ENCODE data around the gene AGFG1. TPM values are rescaled to one million over a fixed set of nuclear protein-coding genes. Genes with fewer than 3 reads are reported as not detected.

The AGFG1 gene
- total and polyA plus RNA-seq, 5 donors, result 21.5 to 65.3 (median 50.3) TPM

DNA sequence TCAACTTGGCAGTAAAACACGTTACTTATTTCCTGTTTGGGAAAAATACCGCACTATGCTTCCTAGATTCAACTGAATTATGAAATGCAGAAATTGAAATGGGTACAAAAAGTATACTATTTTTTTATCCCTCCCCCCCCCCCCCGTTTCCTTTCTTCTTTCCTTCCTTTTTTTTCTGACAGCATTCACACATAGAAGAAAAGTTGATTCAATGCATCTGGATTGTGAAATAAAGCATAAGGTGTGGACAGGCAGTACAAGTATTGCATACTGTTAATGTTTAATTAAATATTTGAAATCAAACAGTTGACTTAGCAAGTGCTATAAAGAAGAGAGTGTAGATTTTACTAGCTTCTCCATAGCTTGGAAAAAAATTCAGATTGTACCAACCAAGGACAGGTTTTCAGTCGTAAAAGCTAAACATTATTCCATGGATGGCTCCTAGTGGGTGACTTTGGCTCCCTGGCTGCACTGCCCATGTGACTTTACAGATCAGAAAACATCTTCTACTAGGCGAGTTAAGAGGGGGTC lies 21.6 kb upstream of the AGFG1 start:
- Histone ChIP-seq H3K27ac (ENCODE audit: low read length) (no peak overlapping the region), H3K4me3 (ENCODE audit: low read length) (no peak overlapping the region), H3K27me3 (ENCODE audit: control insufficient read depth, insufficient read depth) (no peaks in the 10 kb centered on the region), H3K9me3 (ENCODE audit: control insufficient read depth, low read length) (no peaks in the 10 kb centered on the region), H3K4me1 (ENCODE audit: control insufficient read depth, insufficient read depth, low read length) (peaks cover 1% of the 10 kb centered on the region)
- no peak for DNase-seq
- ATAC-seq, result no peak
- 35% methylated on average over 5 of the region's 5 CpGs for WGBS
- intact Hi-C loops (cut with DNase I), result no loop called here

DNA sequence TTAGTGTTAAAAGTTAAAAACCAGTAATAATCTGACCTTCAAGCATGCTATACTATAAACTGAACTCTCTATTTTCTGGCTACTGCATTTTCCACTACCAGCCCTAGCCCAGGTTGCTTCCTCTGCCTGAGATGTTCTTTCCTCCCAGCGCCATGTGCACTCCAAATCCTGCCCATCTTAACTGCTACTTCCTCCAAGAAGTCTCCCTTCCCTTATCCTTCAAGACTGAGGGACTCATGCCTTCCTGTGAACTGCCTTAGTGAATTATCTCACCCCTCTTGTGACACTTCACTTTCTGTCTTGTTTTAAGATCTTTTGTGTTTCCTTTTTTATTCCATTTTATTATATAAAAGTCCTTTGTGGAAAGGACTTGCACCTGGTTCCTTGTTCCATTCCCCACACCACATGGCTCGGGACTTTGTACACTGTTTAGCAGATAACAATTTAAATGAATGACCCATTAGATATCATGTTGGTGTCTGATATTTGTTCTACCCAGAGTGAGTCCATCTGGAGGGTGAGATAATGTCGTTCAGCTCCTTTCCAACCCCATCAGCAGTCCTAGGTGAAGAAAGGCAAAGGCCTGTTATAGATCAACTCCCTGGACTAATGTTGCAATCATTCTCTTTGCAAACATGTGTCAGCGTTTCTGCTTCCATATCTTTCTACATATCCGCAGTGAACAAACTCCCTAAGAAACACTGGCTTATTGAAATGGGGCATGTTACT lies 20.9 kb upstream of the AGFG1 start:
- ATAC-seq (peak; percentile 94 to 96), DNase-seq (no peak)
- 27% methylated on average over 5 of the region's 5 CpGs for WGBS
- H3K4me1 ChIP-seq (ENCODE audit: control insufficient read depth, insufficient read depth, low read length), result peaks cover 1% of the 10 kb centered on the region
- no peaks in the 10 kb centered on the region for H3K27me3 ChIP-seq (ENCODE audit: control insufficient read depth, insufficient read depth)
- H3K4me3 ChIP-seq (ENCODE audit: low read length), result no peak overlapping the region
- H3K27ac ChIP-seq (ENCODE audit: low read length), result peak overlapping the region; percentile 16
- intact Hi-C loops (cut with DNase I), result no loop called here
- no peaks in the 10 kb centered on the region for H3K9me3 ChIP-seq (ENCODE audit: control insufficient read depth, low read length)

GRCh38 chr2:227451655-227451992 lies 20.3 kb upstream of the AGFG1 start:
- no peak overlapping the region for H3K4me3 ChIP-seq (ENCODE audit: low read length)
- intact Hi-C loops (cut with DNase I), result no loop called here
- peaks cover 1% of the 10 kb centered on the region for H3K4me1 ChIP-seq (ENCODE audit: control insufficient read depth, insufficient read depth, low read length)
- no peak overlapping the region for H3K27ac ChIP-seq (ENCODE audit: low read length)
- H3K27me3 ChIP-seq (ENCODE audit: control insufficient read depth, insufficient read depth), result no peaks in the 10 kb centered on the region
- no peak for DNase-seq
- H3K9me3 ChIP-seq (ENCODE audit: control insufficient read depth, low read length), result no peaks in the 10 kb centered on the region
- ATAC-seq, result peak; percentile 7 to 29

DNA sequence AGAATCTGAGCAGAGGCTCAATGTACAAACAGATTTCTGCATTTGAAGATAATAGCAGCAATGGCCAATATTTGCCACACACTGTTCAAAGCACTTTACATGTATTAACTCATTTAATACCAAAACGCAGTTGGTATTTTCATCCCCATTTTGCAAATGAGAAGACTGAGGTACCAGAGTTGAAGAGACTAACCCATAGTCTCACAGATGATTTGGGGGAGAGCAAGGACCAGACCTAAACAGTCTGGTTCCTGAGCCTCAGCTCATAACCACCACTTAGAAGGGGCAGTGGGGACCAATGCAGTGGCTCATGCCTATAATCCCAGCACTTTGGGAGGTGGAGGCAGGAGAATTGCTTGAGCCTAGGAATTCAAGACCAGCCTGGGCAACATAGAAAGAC lies 18.1 kb upstream of the AGFG1 start:
- H3K4me1 ChIP-seq (ENCODE audit: control insufficient read depth, insufficient read depth, low read length), result peaks cover 1% of the 10 kb centered on the region
- ATAC-seq (no peak), DNase-seq (no peak)
- no peak overlapping the region for H3K4me3 ChIP-seq (ENCODE audit: low read length)
- intact Hi-C loops (cut with DNase I), result no loop called here
- no peaks in the 10 kb centered on the region for H3K27me3 ChIP-seq (ENCODE audit: control insufficient read depth, insufficient read depth)
- no peaks in the 10 kb centered on the region for H3K9me3 ChIP-seq (ENCODE audit: control insufficient read depth, low read length)
- H3K27ac ChIP-seq (ENCODE audit: low read length), result no peak overlapping the region
- WGBS, result 95% methylated on average over 1 of the region's 1 CpG

DNA sequence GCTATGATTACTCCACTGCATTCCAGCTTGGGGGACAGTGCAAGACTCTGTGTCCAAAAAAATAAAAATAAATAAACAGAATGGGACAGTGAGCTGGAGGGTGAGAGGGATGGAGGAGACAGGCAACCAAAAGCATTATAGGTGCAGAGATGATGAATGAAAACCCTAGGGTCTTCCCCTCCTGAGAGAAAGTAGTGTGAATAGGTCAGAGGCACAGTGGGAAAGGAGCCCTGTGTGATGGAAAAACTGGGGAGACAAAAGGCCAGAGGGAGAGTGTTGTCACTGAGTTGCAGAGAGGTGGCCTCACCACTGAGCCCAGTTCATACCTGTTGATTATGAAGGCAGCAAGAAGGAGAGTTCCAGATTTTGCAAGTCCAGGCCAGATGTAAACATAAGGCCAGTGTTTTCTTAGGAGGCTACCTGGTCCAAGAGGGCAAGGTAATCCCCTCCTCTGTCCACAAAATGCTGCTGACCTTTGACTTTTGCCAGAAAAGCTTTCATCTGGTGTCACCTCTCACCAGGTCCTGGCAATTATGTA lies 17.6 kb upstream of the AGFG1 start:
- no peak overlapping the region for H3K27ac ChIP-seq (ENCODE audit: low read length)
- H3K27me3 ChIP-seq (ENCODE audit: control insufficient read depth, insufficient read depth), result no peaks in the 10 kb centered on the region
- ATAC-seq (no peak), DNase-seq (no peak)
- intact Hi-C loops (cut with DNase I), result no loop called here
- H3K9me3 ChIP-seq (ENCODE audit: control insufficient read depth, low read length), result no peaks in the 10 kb centered on the region
- H3K4me1 ChIP-seq (ENCODE audit: control insufficient read depth, insufficient read depth, low read length), result peaks cover 1% of the 10 kb centered on the region
- no peak overlapping the region for H3K4me3 ChIP-seq (ENCODE audit: low read length)

- H3K4me1 ChIP-seq (ENCODE audit: control insufficient read depth, insufficient read depth, low read length), result peaks cover 1% of the 10 kb centered on the region
- H3K27ac ChIP-seq (ENCODE audit: low read length), result no peak overlapping the region
- no peaks in the 10 kb centered on the region for H3K9me3 ChIP-seq (ENCODE audit: control insufficient read depth, low read length)
- no peak overlapping the region for H3K4me3 ChIP-seq (ENCODE audit: low read length)
- ATAC-seq (no peak), DNase-seq (no peak)
- H3K27me3 ChIP-seq (ENCODE audit: control insufficient read depth, insufficient read depth), result no peaks in the 10 kb centered on the region
- intact Hi-C loops (cut with DNase I), result no loop called here
- WGBS, result 48% methylated on average over 2 of the region's 2 CpGs
These were observed 16.8 kb upstream of the AGFG1 start for GRCh38 chr2:227455200-227455599.

DNA sequence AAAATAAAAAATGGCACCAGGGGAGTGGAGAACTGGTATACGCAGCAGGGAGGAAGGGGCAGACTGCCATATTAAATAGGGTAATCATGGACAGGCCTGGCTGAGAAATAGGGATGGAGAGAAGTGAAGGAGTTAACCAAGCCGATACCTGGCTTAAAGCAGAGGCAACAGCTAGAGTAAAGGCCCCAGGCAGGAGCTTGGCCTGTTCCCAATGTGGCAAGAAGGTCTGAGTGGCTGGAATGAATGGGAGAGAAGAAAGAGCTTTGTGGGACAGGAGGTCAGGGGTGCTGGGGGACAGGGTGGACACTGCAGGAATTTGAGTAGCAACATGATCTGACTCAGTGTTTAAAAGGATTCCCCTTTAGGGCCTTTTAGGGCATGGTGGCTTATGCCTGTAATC lies 15.9 kb upstream of the AGFG1 start:
- peaks cover 1% of the 10 kb centered on the region for H3K4me1 ChIP-seq (ENCODE audit: control insufficient read depth, insufficient read depth, low read length)
- no peaks in the 10 kb centered on the region for H3K27me3 ChIP-seq (ENCODE audit: control insufficient read depth, insufficient read depth)
- WGBS, result 92% methylated on average over 2 of the region's 2 CpGs
- DNase-seq (no peak), ATAC-seq (no peak)
- H3K27ac ChIP-seq (ENCODE audit: low read length), result no peak overlapping the region
- H3K9me3 ChIP-seq (ENCODE audit: control insufficient read depth, low read length), result no peaks in the 10 kb centered on the region
- intact Hi-C loops (cut with DNase I), result no loop called here
- H3K4me3 ChIP-seq (ENCODE audit: low read length), result no peak overlapping the region

GRCh38 chr2:227456772-227457171 lies 15.2 kb upstream of the AGFG1 start:
- DNase-seq (no peak), ATAC-seq (no peak)
- Histone ChIP-seq H3K27ac (ENCODE audit: low read length) (no peak overlapping the region), H3K9me3 (ENCODE audit: control insufficient read depth, low read length) (no peaks in the 10 kb centered on the region), H3K4me3 (ENCODE audit: low read length) (no peak overlapping the region), H3K4me1 (ENCODE audit: control insufficient read depth, insufficient read depth, low read length) (no peaks in the 10 kb centered on the region), H3K27me3 (ENCODE audit: control insufficient read depth, insufficient read depth) (no peaks in the 10 kb centered on the region)
- WGBS, result 66% methylated on average over 4 of the region's 4 CpGs
- intact Hi-C loops (cut with DNase I), result no loop called here

DNA sequence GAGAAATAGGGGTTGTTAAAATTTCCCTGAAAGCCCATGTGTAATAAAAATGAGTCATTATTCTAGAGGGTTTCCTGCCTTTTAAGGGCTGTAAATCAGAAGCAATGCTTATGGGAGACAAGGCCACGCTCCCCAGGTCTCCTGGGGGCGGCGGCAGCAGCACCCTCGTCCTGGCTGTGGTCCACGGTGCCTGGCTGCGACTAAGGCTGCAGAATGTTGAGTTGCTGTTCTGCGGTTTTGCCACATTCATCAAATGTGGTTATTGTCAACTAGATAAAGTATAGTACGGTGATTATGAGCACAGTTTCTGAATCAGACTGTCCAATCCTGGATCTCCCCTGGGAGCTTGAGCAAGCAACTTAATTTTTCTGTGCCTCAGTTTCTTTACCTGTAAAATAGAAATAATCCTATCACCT lies 11.9 kb upstream of the AGFG1 start:
- intact Hi-C loops (cut with DNase I), result no loop called here
- H3K9me3 ChIP-seq (ENCODE audit: control insufficient read depth, low read length), result no peaks in the 10 kb centered on the region
- no peaks in the 10 kb centered on the region for H3K4me1 ChIP-seq (ENCODE audit: control insufficient read depth, insufficient read depth, low read length)
- H3K27ac ChIP-seq (ENCODE audit: low read length), result no peak overlapping the region
- 55% methylated on average over 8 of the region's 8 CpGs for WGBS
- DNase-seq, result no peak
- no peak overlapping the region for H3K4me3 ChIP-seq (ENCODE audit: low read length)
- no peaks in the 10 kb centered on the region for H3K27me3 ChIP-seq (ENCODE audit: control insufficient read depth, insufficient read depth)
- ATAC-seq, result no peak

DNA sequence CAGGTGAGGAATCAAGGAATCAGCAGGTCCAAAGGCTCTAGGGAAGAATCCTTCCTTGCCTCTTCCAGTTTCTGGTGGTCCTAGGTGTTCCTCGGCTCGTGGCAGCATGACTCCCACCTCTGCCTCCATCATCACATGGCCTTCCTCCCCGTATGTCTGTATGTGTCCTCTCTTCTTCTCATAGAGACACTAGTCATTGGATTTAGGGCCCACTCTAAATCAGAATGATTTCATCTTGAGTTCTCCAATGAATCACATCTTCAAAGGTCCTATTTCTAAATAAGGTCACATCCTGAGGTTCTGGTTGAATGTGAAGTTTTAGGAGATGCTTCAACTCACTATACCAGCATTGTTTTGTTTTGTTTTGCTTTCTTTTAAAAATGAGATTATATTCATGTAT lies 11.1 kb upstream of the AGFG1 start:
- Histone ChIP-seq H3K4me3 (ENCODE audit: low read length) (no peak overlapping the region), H3K9me3 (ENCODE audit: control insufficient read depth, low read length) (no peaks in the 10 kb centered on the region), H3K4me1 (ENCODE audit: control insufficient read depth, insufficient read depth, low read length) (no peaks in the 10 kb centered on the region), H3K27ac (ENCODE audit: low read length) (no peak overlapping the region), H3K27me3 (ENCODE audit: control insufficient read depth, insufficient read depth) (no peaks in the 10 kb centered on the region)
- intact Hi-C loops (cut with DNase I), result no loop called here
- ATAC-seq, result no peak
- WGBS, result 90% methylated on average over 3 of the region's 3 CpGs
- no peak for DNase-seq

GRCh38 chr2:227461811-227462461 lies 10.0 kb upstream of the AGFG1 start:
- no peak overlapping the region for H3K4me3 ChIP-seq (ENCODE audit: low read length)
- 89% methylated on average over 4 of the region's 4 CpGs for WGBS
- no peaks in the 10 kb centered on the region for H3K4me1 ChIP-seq (ENCODE audit: control insufficient read depth, insufficient read depth, low read length)
- no peak overlapping the region for H3K27ac ChIP-seq (ENCODE audit: low read length)
- H3K9me3 ChIP-seq (ENCODE audit: control insufficient read depth, low read length), result no peaks in the 10 kb centered on the region
- DNase-seq (no peak), ATAC-seq (no peak)
- no peaks in the 10 kb centered on the region for H3K27me3 ChIP-seq (ENCODE audit: control insufficient read depth, insufficient read depth)
- intact Hi-C loops (cut with DNase I), result no loop called here
